Chondrocyte (in vitro differentiated cells): ENCODE measurements around the gene TRDN. TPM values are rescaled to one million over a fixed set of nuclear protein-coding genes. Genes with fewer than 3 reads are reported as not detected.

Experiments used
- DNase-seq: peaks from one replicate; pipeline ENCODE4 v3.0.0; 2021; ENCODE audit warnings: mixed read lengths, low spot score
- H3K27ac Mint-ChIP-seq: one replicate; pipeline ENCODE4 v1.8.0; 2021; ENCODE audit warnings: mild to moderate bottlenecking, moderate library complexity, mixed read lengths; ENCODE audit not compliant: unreplicated experiment
- H3K27me3 Mint-ChIP-seq: 2 replicates; pipeline ENCODE4 v1.8.0; 2021; ENCODE audit warnings: low read depth, mixed read lengths
- H3K36me3 Mint-ChIP-seq: 2 replicates; pipeline ENCODE4 v1.8.0; 2021; ENCODE audit warnings: low read depth, mixed read lengths
- H3K4me1 Mint-ChIP-seq: 2 replicates; pipeline ENCODE4 v1.8.0; 2021; ENCODE audit warnings: low read depth, mild to moderate bottlenecking, mixed read lengths
- H3K4me3 Mint-ChIP-seq: one replicate; pipeline ENCODE4 v1.8.0; 2021; ENCODE audit warnings: mild to moderate bottlenecking, moderate library complexity, mixed read lengths; ENCODE audit not compliant: unreplicated experiment
- H3K9me3 Mint-ChIP-seq: 2 replicates; pipeline ENCODE4 v1.8.0; 2021; ENCODE audit warnings: low read depth, mixed read lengths
- long read RNA-seq: library from polyadenylated mRNA; stranded (forward); transcript quantifications from one replicate; pipeline ENCODE4 v2.0.0, GENCODE V29; 2021
- total RNA-seq: library from RNA; stranded (reverse); gene quantifications from 3 replicates; pipeline ENCODE4 v1.2.1, GENCODE V29; 2021
- TF ChIP-seq, protein P1 (sequence below): fragments of 200-600 bp; sonication (generic); IDR thresholded peaks from 2 replicates; pipeline ENCODE4 v1.5.0; 2021; ENCODE audit warnings: antibody characterized with exemption, mild to moderate bottlenecking, moderate library complexity

The TRDN gene, protein sequence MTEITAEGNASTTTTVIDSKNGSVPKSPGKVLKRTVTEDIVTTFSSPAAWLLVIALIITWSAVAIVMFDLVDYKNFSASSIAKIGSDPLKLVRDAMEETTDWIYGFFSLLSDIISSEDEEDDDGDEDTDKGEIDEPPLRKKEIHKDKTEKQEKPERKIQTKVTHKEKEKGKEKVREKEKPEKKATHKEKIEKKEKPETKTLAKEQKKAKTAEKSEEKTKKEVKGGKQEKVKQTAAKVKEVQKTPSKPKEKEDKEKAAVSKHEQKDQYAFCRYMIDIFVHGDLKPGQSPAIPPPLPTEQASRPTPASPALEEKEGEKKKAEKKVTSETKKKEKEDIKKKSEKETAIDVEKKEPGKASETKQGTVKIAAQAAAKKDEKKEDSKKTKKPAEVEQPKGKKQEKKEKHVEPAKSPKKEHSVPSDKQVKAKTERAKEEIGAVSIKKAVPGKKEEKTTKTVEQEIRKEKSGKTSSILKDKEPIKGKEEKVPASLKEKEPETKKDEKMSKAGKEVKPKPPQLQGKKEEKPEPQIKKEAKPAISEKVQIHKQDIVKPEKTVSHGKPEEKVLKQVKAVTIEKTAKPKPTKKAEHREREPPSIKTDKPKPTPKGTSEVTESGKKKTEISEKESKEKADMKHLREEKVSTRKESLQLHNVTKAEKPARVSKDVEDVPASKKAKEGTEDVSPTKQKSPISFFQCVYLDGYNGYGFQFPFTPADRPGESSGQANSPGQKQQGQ
- total RNA-seq = not detected in 3 replicates
- long read RNA-seq = 0 reads

DNA sequence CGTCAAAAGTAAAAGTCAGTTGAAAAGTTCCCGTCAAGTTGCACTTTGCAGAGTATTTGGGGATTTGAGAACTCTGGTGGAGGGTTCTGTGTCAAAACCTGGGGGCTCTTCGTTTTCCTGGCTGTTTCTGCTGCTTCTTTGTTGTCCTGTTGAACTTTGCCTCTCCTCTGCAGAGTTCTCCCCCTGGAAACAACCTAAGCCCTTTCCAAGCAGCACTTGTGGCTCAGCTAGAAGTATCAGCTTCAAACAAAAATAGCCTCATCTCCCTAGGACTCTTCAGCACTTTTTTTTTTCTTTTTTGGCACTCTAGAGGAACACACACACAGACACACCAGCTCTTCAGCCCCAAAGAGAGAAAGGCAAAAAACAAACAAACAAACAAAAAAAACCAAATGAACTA is at the start of gene TRDN:
TSS of gene TRDN (minus strand) at position 169 of the 400 bp plus-strand sequence. CDS start 175 bp downstream, outside the sequence.
- Mint-ChIP-seq H3K27ac (no peak within 1 kb of the TSS), H3K4me3 (no peak within 1 kb of the TSS), H3K36me3 (no peaks in the 10 kb centered on the region), H3K9me3 (no peaks in the 10 kb centered on the region), H3K4me1 (no peaks in the 10 kb centered on the region), H3K27me3 (peaks cover 6% of the 10 kb centered on the region)
- no peak for DNase-seq
- TF ChIP-seq, protein P1, sequence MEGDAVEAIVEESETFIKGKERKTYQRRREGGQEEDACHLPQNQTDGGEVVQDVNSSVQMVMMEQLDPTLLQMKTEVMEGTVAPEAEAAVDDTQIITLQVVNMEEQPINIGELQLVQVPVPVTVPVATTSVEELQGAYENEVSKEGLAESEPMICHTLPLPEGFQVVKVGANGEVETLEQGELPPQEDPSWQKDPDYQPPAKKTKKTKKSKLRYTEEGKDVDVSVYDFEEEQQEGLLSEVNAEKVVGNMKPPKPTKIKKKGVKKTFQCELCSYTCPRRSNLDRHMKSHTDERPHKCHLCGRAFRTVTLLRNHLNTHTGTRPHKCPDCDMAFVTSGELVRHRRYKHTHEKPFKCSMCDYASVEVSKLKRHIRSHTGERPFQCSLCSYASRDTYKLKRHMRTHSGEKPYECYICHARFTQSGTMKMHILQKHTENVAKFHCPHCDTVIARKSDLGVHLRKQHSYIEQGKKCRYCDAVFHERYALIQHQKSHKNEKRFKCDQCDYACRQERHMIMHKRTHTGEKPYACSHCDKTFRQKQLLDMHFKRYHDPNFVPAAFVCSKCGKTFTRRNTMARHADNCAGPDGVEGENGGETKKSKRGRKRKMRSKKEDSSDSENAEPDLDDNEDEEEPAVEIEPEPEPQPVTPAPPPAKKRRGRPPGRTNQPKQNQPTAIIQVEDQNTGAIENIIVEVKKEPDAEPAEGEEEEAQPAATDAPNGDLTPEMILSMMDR = no peak

DNA sequence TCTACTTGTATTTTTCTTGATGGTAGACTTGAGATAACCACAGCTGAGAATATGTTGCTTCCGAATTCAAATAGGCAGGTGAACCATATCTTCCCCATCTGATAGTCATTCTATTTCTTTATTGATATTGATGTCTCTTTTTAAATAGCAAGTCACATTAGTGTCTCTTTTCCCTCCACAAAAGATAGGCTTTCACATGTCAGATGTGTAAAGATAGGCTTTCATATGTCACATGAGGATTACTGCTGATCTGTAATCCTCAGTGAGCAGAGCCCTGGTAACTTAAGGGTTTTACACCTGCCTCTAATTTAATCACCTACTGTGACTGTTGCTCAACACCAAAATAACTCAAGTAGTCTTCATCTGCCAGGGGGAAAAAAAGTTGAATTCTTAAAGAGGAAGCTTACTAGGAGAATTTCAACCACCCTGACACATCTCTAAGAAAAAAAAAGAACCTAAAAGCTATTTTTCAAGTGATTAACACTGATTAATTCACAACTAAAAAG is 45.3 kb upstream of the TRDN start:
- Mint-ChIP-seq H3K27ac (no peak overlapping the region), H3K36me3 (no peaks in the 10 kb centered on the region), H3K9me3 (no peaks in the 10 kb centered on the region), H3K4me3 (no peak overlapping the region), H3K27me3 (peaks cover 19% of the 10 kb centered on the region), H3K4me1 (no peaks in the 10 kb centered on the region)
- TF ChIP-seq, protein P1 = no peak
- DNase-seq = no peak

DNA sequence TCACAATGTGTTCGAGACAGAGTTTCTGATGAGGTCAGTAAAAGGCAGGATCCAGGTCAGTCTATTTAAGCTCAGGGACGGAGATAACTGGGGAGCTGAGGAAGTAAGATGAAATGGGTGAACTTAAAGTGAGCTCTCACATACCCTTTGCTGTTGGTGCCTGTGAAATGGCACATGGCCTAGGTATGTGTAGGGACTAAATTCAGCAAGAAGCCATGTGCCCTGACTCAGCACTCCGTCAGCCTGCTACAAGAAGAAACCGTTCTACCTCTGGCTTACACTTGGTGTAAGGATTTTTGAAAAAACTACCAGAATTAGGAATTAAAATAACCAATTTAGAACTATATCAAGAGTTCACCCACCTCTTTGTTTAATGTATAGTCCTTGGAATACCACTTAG is 41.1 kb upstream of the TRDN start:
- peaks cover 16% of the 10 kb centered on the region for H3K27me3 Mint-ChIP-seq
- no peaks in the 10 kb centered on the region for H3K4me1 Mint-ChIP-seq
- no peak overlapping the region for H3K27ac Mint-ChIP-seq
- no peak overlapping the region for H3K4me3 Mint-ChIP-seq
- no peak for DNase-seq
- H3K36me3 Mint-ChIP-seq = no peaks in the 10 kb centered on the region
- H3K9me3 Mint-ChIP-seq = peaks cover 11% of the 10 kb centered on the region
- TF ChIP-seq, protein P1 = no peak

DNA sequence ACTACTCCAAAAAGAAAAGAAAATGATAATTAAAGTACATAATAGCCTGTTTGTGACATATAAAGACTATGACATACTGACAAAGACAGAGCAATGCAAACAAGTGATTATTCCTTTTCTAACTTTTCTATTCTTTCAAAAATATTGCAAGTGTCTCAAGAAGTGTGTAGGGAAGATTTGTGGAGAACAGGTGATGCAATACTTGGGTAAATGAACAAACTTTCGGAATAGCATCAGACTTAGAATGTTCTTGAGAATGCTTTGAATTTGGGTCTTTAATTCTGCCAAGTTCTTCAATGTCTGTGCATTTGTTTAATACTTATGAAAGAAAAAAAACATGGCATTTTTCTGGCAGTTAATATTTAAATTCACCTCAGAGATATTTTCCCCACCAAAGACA is 40.0 kb upstream of the TRDN start:
- TF ChIP-seq, protein P1 = no peak
- Mint-ChIP-seq H3K9me3 (peaks cover 11% of the 10 kb centered on the region), H3K4me3 (no peak overlapping the region), H3K27ac (no peak overlapping the region), H3K36me3 (no peaks in the 10 kb centered on the region), H3K4me1 (no peaks in the 10 kb centered on the region), H3K27me3 (peaks cover 13% of the 10 kb centered on the region)
- DNase-seq = no peak

DNA sequence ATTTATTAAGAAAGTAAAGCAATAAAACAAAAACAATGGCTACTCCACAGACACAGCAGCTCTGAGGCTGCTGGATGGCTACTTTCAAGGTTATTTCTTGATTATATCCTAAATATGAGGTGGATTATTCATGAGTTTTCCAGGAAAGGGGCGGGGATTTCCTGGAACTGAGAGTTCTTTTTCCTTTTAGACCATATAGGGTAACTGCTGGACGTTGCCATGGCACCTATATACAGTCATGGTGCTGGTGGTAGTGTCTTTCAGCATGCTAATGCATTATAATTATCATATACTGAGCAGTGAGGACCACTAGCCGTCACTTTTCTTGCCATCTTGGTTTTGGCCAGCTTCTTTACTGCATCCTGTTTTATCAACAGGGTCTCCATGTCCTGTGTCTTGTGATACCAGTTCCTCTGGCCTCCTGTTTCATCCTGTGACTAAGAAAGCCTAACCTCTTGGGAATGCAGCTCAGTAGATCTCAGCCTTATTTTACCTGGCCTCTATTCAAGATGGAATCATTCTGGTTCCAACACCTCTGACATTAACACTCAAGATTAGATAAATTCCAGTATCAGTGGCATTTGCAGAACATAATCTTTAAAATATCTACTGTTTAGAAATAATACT is 32.3 kb upstream of the TRDN start:
- H3K27me3 Mint-ChIP-seq = peaks cover 4% of the 10 kb centered on the region
- H3K4me3 Mint-ChIP-seq = no peak overlapping the region
- H3K27ac Mint-ChIP-seq = no peak overlapping the region
- no peaks in the 10 kb centered on the region for H3K4me1 Mint-ChIP-seq
- DNase-seq = no peak
- TF ChIP-seq, protein P1 = no peak
- H3K9me3 Mint-ChIP-seq = peaks cover 3% of the 10 kb centered on the region
- H3K36me3 Mint-ChIP-seq = no peaks in the 10 kb centered on the region
